Measurements from ENCODE around the gene LENG8.

- no peak for TF ChIP-seq SIN3A (IDR thresholded peaks at IDR 0.05; ENCODE audit: low read depth)
- TF ChIP-seq EZH2 (IDR thresholded peaks at IDR 0.05), result no peak
- no peak for TF ChIP-seq YY1 (IDR thresholded peaks at IDR 0.05; ENCODE audit: extremely low read depth, insufficient replicate concordance, low read depth, low read length)
- no peak for TF ChIP-seq POLR2A (IDR thresholded peaks at IDR 0.05; ENCODE audit: borderline replicate concordance, extremely low read depth, insufficient read depth, insufficient read length)
- TF ChIP-seq, protein P1, sequence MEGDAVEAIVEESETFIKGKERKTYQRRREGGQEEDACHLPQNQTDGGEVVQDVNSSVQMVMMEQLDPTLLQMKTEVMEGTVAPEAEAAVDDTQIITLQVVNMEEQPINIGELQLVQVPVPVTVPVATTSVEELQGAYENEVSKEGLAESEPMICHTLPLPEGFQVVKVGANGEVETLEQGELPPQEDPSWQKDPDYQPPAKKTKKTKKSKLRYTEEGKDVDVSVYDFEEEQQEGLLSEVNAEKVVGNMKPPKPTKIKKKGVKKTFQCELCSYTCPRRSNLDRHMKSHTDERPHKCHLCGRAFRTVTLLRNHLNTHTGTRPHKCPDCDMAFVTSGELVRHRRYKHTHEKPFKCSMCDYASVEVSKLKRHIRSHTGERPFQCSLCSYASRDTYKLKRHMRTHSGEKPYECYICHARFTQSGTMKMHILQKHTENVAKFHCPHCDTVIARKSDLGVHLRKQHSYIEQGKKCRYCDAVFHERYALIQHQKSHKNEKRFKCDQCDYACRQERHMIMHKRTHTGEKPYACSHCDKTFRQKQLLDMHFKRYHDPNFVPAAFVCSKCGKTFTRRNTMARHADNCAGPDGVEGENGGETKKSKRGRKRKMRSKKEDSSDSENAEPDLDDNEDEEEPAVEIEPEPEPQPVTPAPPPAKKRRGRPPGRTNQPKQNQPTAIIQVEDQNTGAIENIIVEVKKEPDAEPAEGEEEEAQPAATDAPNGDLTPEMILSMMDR (IDR thresholded peaks at IDR 0.05 in 2 of 3, conservative IDR thresholded peaks at IDR 0.05 in 1 of 3; ENCODE audit: borderline replicate concordance in 1 of 3, insufficient read depth in 1 of 3, low read depth in 2 of 3, low read length in 2 of 3), result peak; percentile 32 to 71 (median 66); a peak in 5 of 6 replicates
- TF ChIP-seq ZNF274 (IDR thresholded peaks at IDR 0.05; ENCODE audit: low read depth, low read length), result no peak
- no peak for TF ChIP-seq CEBPB (IDR thresholded peaks at IDR 0.05; ENCODE audit: low read depth)
These were observed 29.8 kb downstream of the LENG8 start for GRCh38 chr19:54478677-54479266.

Measured in HCT116 (cell line).